HCT116 (cell line): ENCODE results near the gene ROCK2.

Source experiments
- CBX3 ChIP-seq: IDR thresholded peaks from 2 replicates; pipeline ENCODE4 v1.6.1; 2012; ENCODE audit warnings: low read depth
- CEBPB ChIP-seq: IDR thresholded peaks from 2 replicates; pipeline ENCODE4 v1.6.1; 2012; ENCODE audit warnings: low read depth
- EZH2 ChIP-seq: fragments of 200-600 bp; sonication (generic); IDR thresholded peaks from 2 replicates; pipeline ENCODE4 v1.6.1; 2017; ENCODE audit warnings: antibody characterized with exemption, mixed run types
- EZH2phosphoT487 ChIP-seq: fragments of 200-600 bp; IDR thresholded peaks from 2 replicates; pipeline ENCODE4 v1.6.1; 2018; ENCODE audit warnings: antibody characterized with exemption, borderline replicate concordance
- JUND ChIP-seq: IDR thresholded peaks from 2 replicates; pipeline ENCODE4 v1.6.1; 2012
- POLR2A ChIP-seq: IDR thresholded peaks from 2 replicates; pipeline ENCODE4 v1.7.0; 2011; ENCODE audit warnings: borderline replicate concordance; ENCODE audit not compliant: insufficient read depth, insufficient read length; ENCODE audit errors: extremely low read depth
- POLR2AphosphoS5 ChIP-seq: IDR thresholded peaks from 2 replicates; pipeline ENCODE4 v1.6.1; 2011; ENCODE audit warnings: mild to moderate bottlenecking, low read depth, low read length, moderate library complexity
- RAD21 ChIP-seq: IDR thresholded peaks from 2 replicates; pipeline ENCODE4 v1.6.1; 2012; ENCODE audit warnings: low read depth, mild to moderate bottlenecking
- SP1 ChIP-seq: IDR thresholded peaks from 2 replicates; pipeline ENCODE4 v1.6.1; 2012; ENCODE audit warnings: low read depth
- TF ChIP-seq, protein P1 (sequence below), 3 experiments: fragments of 200-600 bp in 1 of 3; sonication (generic) in 1 of 3; IDR thresholded peaks in 2 of 3; conservative IDR thresholded peaks in 1 of 3; 2 replicates each; pipeline ENCODE4 v1.5.1; 2012 to 2017; ENCODE audit warnings: low read depth in 2 of 3, low read length in 2 of 3, antibody characterized with exemption in 1 of 3, borderline replicate concordance in 1 of 3, control low read depth in 1 of 3, mild to moderate bottlenecking in 1 of 3, mixed read lengths in 1 of 3, mixed run types in 1 of 3, moderate library complexity in 1 of 3; ENCODE audit not compliant: insufficient read depth in 1 of 3
- TF ChIP-seq, protein P2 (sequence below): IDR thresholded peaks from 2 replicates; pipeline ENCODE4 v1.6.1; 2012

DNA sequence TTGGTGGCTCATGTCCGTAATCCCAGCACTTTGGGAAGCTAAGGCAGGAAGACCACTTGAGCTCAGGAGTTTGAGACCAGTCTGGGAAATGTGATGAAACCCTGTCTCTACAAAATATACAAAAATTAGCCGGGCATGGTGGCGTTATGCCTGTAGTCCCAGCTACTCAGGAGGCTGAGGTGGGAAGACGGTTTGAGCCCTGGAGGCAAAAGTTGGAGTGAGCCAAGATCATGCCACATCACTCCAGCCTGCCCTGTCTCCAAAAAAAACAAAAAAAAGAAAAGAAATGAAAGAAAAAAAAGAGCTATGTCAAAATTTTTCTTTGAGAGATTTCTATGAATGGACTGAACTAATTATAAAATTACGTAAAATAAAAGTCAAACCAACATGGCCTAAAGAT lies 34.7 kb downstream of the ROCK2 start:
- TF ChIP-seq, protein P1, sequence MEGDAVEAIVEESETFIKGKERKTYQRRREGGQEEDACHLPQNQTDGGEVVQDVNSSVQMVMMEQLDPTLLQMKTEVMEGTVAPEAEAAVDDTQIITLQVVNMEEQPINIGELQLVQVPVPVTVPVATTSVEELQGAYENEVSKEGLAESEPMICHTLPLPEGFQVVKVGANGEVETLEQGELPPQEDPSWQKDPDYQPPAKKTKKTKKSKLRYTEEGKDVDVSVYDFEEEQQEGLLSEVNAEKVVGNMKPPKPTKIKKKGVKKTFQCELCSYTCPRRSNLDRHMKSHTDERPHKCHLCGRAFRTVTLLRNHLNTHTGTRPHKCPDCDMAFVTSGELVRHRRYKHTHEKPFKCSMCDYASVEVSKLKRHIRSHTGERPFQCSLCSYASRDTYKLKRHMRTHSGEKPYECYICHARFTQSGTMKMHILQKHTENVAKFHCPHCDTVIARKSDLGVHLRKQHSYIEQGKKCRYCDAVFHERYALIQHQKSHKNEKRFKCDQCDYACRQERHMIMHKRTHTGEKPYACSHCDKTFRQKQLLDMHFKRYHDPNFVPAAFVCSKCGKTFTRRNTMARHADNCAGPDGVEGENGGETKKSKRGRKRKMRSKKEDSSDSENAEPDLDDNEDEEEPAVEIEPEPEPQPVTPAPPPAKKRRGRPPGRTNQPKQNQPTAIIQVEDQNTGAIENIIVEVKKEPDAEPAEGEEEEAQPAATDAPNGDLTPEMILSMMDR (IDR thresholded peaks at IDR 0.05 in 2 of 3, conservative IDR thresholded peaks at IDR 0.05 in 1 of 3; ENCODE audit: borderline replicate concordance in 1 of 3, insufficient read depth in 1 of 3, low read depth in 2 of 3, low read length in 2 of 3): no peak
- TF ChIP-seq POLR2A: no peak
- TF ChIP-seq EZH2phosphoT487: no peak
- no peak for TF ChIP-seq RAD21
- no peak for TF ChIP-seq CEBPB
- TF ChIP-seq SP1: no peak
- no peak for TF ChIP-seq POLR2AphosphoS5
- no peak for TF ChIP-seq JUND
- no peak for TF ChIP-seq EZH2
- TF ChIP-seq CBX3: no peak
- TF ChIP-seq, protein P2, sequence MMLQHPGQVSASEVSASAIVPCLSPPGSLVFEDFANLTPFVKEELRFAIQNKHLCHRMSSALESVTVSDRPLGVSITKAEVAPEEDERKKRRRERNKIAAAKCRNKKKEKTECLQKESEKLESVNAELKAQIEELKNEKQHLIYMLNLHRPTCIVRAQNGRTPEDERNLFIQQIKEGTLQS: no peak
